PC-9 (cell line): ENCODE data around the gene RNF220. TPM values are rescaled to one million over a fixed set of nuclear protein-coding genes. Genes with fewer than 3 reads are reported as not detected.
"Not testable (repeated sequence)": the region's sequence is repeated elsewhere in the genome, so short reads cannot be mapped to it uniquely, and the experiment has no call there.

Experiments used
- BruUV-seq: library from RNA; stranded (reverse); fragments of 400-500 nt; replicated peaks from 2 replicates; lab custom pipeline; 2021; lab: Mats Ljungman, UMichigan
- CTCF ChIA-PET: fragments of 300-600 bp; sonication (Branson Sonifier 250); formaldehyde crosslinking; loops from one replicate; lab custom pipeline; 2022; ENCODE audit warnings: antibody characterized with exemption; lab: Charles Lee
- POLR2A ChIA-PET: fragments of 300-600 bp; sonication (Branson Sonifier 250); formaldehyde crosslinking; loops from one replicate; lab custom pipeline; 2022; ENCODE audit warnings: antibody characterized with exemption; ENCODE audit not compliant: unreplicated experiment; lab: Charles Lee
- DNase-seq, 2 experiments: peaks; one replicate each; pipeline versions ENCODE4 v3.0.0 to v3.0.0-alpha.2; 2015 to 2022; ENCODE audit warnings: mixed read lengths in 1 of 2
- H2AFZ ChIP-seq: fragments of 200-600 bp; sonication (generic); 2 replicates; pipeline ENCODE4 v1.8.1; 2017; ENCODE audit warnings: antibody characterized with exemption
- H3F3A ChIP-seq: fragments of 200-600 bp; sonication (generic); 2 replicates; pipeline ENCODE4 v1.8.1; 2017; ENCODE audit warnings: antibody characterized with exemption, mild to moderate bottlenecking, low read depth; ENCODE audit not compliant: insufficient read depth
- H3K27ac ChIP-seq: fragments of 200-600 bp; sonication (generic); 2 replicates; pipeline ENCODE4 v1.6.1; 2016; ENCODE audit warnings: mixed run types
- H3K27me3 ChIP-seq: fragments of 200-600 bp; sonication (generic); 2 replicates; pipeline ENCODE4 v1.6.1; 2016; ENCODE audit warnings: low read depth, mixed run types; ENCODE audit not compliant: insufficient read depth
- H3K36me3 ChIP-seq: fragments of 200-600 bp; sonication (generic); 2 replicates; pipeline ENCODE4 v1.6.1; 2016; ENCODE audit warnings: low read depth, mixed run types
- H3K4me1 ChIP-seq: fragments of 200-600 bp; sonication (generic); replicated peaks from 2 replicates; pipeline ENCODE4 v1.6.1; 2016; ENCODE audit warnings: mixed run types; ENCODE audit not compliant: insufficient read depth
- H3K4me2 ChIP-seq: fragments of 200-600 bp; sonication (generic); 2 replicates; pipeline ENCODE4 v1.6.1; 2017; ENCODE audit warnings: mixed run types
- H3K4me3 ChIP-seq: fragments of 200-600 bp; sonication (generic); 2 replicates; pipeline ENCODE4 v1.6.1; 2016; ENCODE audit warnings: mixed run types
- H3K79me2 ChIP-seq: fragments of 200-600 bp; sonication (generic); 2 replicates; pipeline ENCODE4 v1.6.1; 2017; ENCODE audit warnings: low read depth, mixed run types
- H3K9me2 ChIP-seq: fragments of 200-600 bp; sonication (generic); 2 replicates; pipeline ENCODE4 v1.8.1; 2017; ENCODE audit warnings: mild to moderate bottlenecking; ENCODE audit not compliant: insufficient read depth
- H3K9me3 ChIP-seq: fragments of 200-600 bp; sonication (generic); 2 replicates; pipeline ENCODE4 v1.8.1; 2016; ENCODE audit warnings: low read depth; ENCODE audit not compliant: insufficient read depth
- H4K20me1 ChIP-seq: fragments of 200-600 bp; sonication (generic); 2 replicates; pipeline ENCODE4 v1.8.1; 2017; ENCODE audit not compliant: insufficient read depth
- CTCF ChIP-seq: fragments of 200-600 bp; sonication (generic); conservative IDR thresholded peaks from 2 replicates; pipeline ENCODE4 v1.6.1; 2017; ENCODE audit warnings: mixed run types, antibody characterized with exemption, mild to moderate bottlenecking, moderate library complexity
- EZH2 ChIP-seq: fragments of 200-600 bp; sonication (generic); IDR thresholded peaks from 2 replicates; pipeline ENCODE4 v1.8.0; 2017; ENCODE audit warnings: antibody characterized with exemption, low read depth
- intact Hi-C: fragments of 100-400 bp; cut with micrococcal nuclease; formaldehyde crosslinking; loops from one replicate; pipeline ENCODE4 v1.10.0; 2022; ENCODE audit not compliant: unreplicated experiment
- total RNA-seq: library from RNA; stranded (reverse); gene quantifications from 2 replicates; pipeline ENCODE4 v1.2.3, GENCODE V29; 2021

RNF220 gene
- total RNA-seq, 1 experiment from 2014 or later: 82.9 TPM

DNA sequence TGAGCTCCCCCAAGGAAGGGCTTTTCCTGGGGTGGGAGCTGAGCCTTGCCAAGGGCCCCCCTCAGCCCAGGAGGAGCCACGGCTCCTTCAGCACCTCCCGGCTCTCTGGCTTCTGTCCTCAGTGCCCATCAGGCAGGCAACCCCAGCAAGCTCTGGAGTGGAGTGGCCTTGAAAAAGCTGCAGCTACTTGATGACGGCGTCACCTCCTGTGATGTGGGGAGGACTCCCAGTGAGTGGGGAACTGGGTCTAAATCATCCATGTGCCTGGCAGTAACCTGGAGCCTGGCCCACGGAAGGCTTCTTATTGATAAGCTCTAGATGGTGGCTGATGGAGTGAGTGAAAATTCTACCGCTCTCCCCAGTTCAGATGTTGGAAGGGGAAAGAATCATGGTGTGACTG lies 154.9 kb downstream of the RNF220 start:
- CTCF ChIA-PET: interaction anchor here (0.6 kb wide), 1 partner anchor 97 kb away, joined by 3 read pairs; no protein-coding TSS in a partner anchor
- no peak overlapping the region for H2AFZ ChIP-seq
- H3K27me3 ChIP-seq: no peaks in the 10 kb centered on the region
- no peaks in the 10 kb centered on the region for H3K9me2 ChIP-seq
- no peak overlapping the region for H3K4me2 ChIP-seq
- no peaks in the 10 kb centered on the region for H4K20me1 ChIP-seq
- no peak overlapping the region for H3K4me3 ChIP-seq
- H3K79me2 ChIP-seq: no peaks in the 10 kb centered on the region
- no peak for DNase-seq
- TF ChIP-seq CTCF: no peak
- TF ChIP-seq EZH2: no peak
- POLR2A ChIA-PET: no interaction called here
- peaks cover 5% of the 10 kb centered on the region; the same call in 1 of the 2 replicates for H3F3A ChIP-seq
- H3K4me1 ChIP-seq: peaks cover 14% of the 10 kb centered on the region
- no peak overlapping the region for H3K27ac ChIP-seq
- BruUV-seq: no TSS peak
- intact Hi-C loops: loop anchor here (5.0 to 10.0 kb wide), 2 partner anchors 67 to 75 kb away; no protein-coding TSS in a partner anchor
- no peaks in the 10 kb centered on the region for H3K36me3 ChIP-seq
- no peaks in the 10 kb centered on the region for H3K9me3 ChIP-seq

GRCh38 chr1:44560696-44561095 lies 155.6 kb downstream of the RNF220 start:
- H3K9me3 ChIP-seq, H2AFZ ChIP-seq, H3K27me3 ChIP-seq, DNase-seq, H3K36me3 ChIP-seq, CTCF ChIA-PET, BruUV-seq, POLR2A ChIA-PET, H3K27ac ChIP-seq, H3K4me2 ChIP-seq, H3K79me2 ChIP-seq, H4K20me1 ChIP-seq, H3K4me3 ChIP-seq, H3F3A ChIP-seq, intact Hi-C loops, H3K9me2 ChIP-seq: not testable (repeated sequence)
- H3K4me1 ChIP-seq: peaks cover 14% of the 10 kb centered on the region

DNA sequence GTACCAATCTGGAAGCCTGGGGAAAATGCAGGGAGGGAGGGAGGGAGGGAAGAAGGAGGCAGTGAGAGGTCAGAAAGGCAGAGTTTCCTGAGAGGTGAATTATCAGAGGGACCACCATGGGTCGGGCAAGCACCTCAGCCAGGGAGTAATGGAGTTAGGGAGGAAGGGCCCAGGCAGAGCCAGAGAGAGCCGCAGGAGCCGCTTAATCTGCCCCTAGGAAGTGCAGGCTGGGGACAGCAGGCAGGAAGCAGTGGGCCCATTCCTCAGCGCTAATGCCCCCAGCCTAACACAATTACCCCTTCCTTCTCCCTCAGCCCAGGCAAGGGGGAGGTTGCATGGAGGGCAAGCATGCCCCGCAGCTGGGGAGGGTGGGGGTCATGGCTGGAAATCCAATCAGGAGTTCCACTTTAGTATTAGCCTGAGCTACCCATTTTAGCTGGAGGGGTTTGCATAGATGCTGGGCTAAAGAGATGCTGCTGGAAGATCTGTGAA lies 160.2 kb downstream of the RNF220 start:
- Histone ChIP-seq H4K20me1 (no peaks in the 10 kb centered on the region), H2AFZ (no peak overlapping the region), H3K4me1 (peaks cover 18% of the 10 kb centered on the region), H3K27me3 (no peaks in the 10 kb centered on the region), H3F3A (peaks cover 5% of the 10 kb centered on the region; the same call in 1 of the 2 replicates), H3K9me3 (no peaks in the 10 kb centered on the region), H3K79me2 (no peaks in the 10 kb centered on the region), H3K9me2 (no peaks in the 10 kb centered on the region), H3K4me3 (no peak overlapping the region), H3K4me2 (no peak overlapping the region), H3K36me3 (no peaks in the 10 kb centered on the region), H3K27ac (no peak overlapping the region)
- POLR2A ChIA-PET: interaction anchor here (0.6 kb wide), 1 partner anchor 21 kb away, joined by 4 read pairs; no protein-coding TSS in a partner anchor
- TF ChIP-seq CTCF (no peak), EZH2 (no peak)
- no peak for DNase-seq
- CTCF ChIA-PET: no interaction called here
- intact Hi-C loops: no loop called here
- no TSS peak for BruUV-seq

- no peaks in the 10 kb centered on the region for H4K20me1 ChIP-seq
- no peaks in the 10 kb centered on the region for H3K27me3 ChIP-seq
- H3K4me3 ChIP-seq: no peak overlapping the region
- DNase-seq: no peak
- H3K9me2 ChIP-seq: no peaks in the 10 kb centered on the region
- intact Hi-C loops: no loop called here
- no peaks in the 10 kb centered on the region for H3K9me3 ChIP-seq
- no peak overlapping the region for H2AFZ ChIP-seq
- no TSS peak for BruUV-seq
- no peak overlapping the region for H3K4me2 ChIP-seq
- ChIA-PET CTCF (no interaction called here), POLR2A (interaction anchor here (0.6 kb wide), 1 partner anchor 22 kb away, joined by 4 read pairs; no protein-coding TSS in a partner anchor)
- H3F3A ChIP-seq: peaks cover 1% of the 10 kb centered on the region; the same call in 1 of the 2 replicates
- no peak for TF ChIP-seq CTCF
- no peak for TF ChIP-seq EZH2
- peaks cover 18% of the 10 kb centered on the region for H3K4me1 ChIP-seq
- H3K79me2 ChIP-seq: no peaks in the 10 kb centered on the region
- no peak overlapping the region for H3K27ac ChIP-seq
- no peaks in the 10 kb centered on the region for H3K36me3 ChIP-seq
Measured at GRCh38 chr1:44565833-44566232, 160.8 kb downstream of the RNF220 start.
